RWPE1 (cell line): ENCODE data around the gene LIPC.

ENCODE experiments used
- CTCF ChIA-PET: fragments of 350-600 bp; sonication (Branson Sonifier 250); formaldehyde crosslinking; extraction: SDS; loops from one replicate; lab custom pipeline; 2021; lab: Yijun Ruan, JAX
- POLR2A ChIA-PET: fragments of 400-600 bp; formaldehyde crosslinking; extraction: SDS; loops from one replicate; lab custom pipeline; 2020; ENCODE audit warnings: antibody characterized with exemption; ENCODE audit not compliant: low non-redundant PET; lab: Yijun Ruan, JAX
- DNase-seq: peaks from one replicate; pipeline ENCODE4 v3.0.0; 2012; ENCODE audit warnings: low spot score
- H3K27ac ChIP-seq: fragments of 450-650 bp; 2 replicates; pipeline ENCODE4 v1.5.1; 2017
- TF ChIP-seq, protein P1 (sequence below): fragments of 450-650 bp; conservative IDR thresholded peaks from 2 replicates; pipeline ENCODE4 v1.5.1; 2017; ENCODE audit warnings: low read depth, mild to moderate bottlenecking

The LIPC gene

DNA sequence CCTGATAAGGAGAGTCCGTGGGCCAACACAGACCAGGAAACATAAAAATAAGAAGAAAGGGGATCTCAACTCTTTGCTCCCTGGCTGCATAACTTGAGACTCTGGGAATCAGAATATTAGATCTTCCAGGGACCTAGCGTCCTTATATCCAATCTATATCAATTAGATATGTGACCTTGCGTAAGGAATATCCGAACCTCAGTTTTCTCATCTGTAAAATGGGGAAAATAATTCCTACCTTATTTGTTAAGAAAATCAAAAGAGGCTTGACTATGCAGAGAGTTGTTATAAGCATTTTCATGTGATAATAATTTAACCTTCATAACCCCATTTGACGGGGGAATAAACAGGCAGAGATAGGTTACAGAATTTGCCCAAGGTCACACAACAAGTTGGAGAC is 7.1 kb upstream of the LIPC start:
- no peak for DNase-seq
- TF ChIP-seq, protein P1, sequence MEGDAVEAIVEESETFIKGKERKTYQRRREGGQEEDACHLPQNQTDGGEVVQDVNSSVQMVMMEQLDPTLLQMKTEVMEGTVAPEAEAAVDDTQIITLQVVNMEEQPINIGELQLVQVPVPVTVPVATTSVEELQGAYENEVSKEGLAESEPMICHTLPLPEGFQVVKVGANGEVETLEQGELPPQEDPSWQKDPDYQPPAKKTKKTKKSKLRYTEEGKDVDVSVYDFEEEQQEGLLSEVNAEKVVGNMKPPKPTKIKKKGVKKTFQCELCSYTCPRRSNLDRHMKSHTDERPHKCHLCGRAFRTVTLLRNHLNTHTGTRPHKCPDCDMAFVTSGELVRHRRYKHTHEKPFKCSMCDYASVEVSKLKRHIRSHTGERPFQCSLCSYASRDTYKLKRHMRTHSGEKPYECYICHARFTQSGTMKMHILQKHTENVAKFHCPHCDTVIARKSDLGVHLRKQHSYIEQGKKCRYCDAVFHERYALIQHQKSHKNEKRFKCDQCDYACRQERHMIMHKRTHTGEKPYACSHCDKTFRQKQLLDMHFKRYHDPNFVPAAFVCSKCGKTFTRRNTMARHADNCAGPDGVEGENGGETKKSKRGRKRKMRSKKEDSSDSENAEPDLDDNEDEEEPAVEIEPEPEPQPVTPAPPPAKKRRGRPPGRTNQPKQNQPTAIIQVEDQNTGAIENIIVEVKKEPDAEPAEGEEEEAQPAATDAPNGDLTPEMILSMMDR, result no peak
- CTCF ChIA-PET, result interaction anchor here (0.6 kb wide), 1 partner anchor 451 kb away, joined by 4 read pairs; no protein-coding TSS in a partner anchor
- POLR2A ChIA-PET, result no interaction called here
- no peak overlapping the region for H3K27ac ChIP-seq

- DNase-seq, result no peak
- TF ChIP-seq, protein P1, result no peak
- CTCF ChIA-PET, result no interaction called here
- POLR2A ChIA-PET, result no interaction called here
- no peak overlapping the region for H3K27ac ChIP-seq
Observed at GRCh38 chr15:58425185-58425584, 6.6 kb upstream of the LIPC start.

DNA sequence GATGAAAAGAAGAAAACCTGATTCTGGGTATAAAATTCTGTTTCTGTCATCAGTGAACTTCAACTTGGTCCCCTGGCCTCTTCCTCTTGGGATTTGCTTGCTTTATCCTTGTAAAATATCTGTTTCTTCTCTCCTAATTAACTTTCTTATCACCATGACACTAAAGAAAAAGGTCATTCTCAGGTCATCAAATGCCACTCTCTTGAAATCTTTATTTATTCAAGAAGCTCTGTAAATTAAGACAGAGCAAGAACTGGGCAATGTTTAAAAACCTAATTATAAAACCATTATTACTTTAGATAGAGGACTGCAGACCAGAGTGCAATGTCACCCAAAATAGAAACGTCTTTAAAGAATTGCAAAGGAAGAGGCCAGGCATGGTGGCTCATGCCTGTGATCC is 6.0 kb upstream of the LIPC start:
- H3K27ac ChIP-seq, result no peak overlapping the region
- no peak for DNase-seq
- ChIA-PET POLR2A (no interaction called here), CTCF (interaction anchor here (0.7 kb wide), 1 partner anchor 355 kb away, joined by 3 read pairs; no protein-coding TSS in a partner anchor)
- TF ChIP-seq, protein P1, result no peak

DNA sequence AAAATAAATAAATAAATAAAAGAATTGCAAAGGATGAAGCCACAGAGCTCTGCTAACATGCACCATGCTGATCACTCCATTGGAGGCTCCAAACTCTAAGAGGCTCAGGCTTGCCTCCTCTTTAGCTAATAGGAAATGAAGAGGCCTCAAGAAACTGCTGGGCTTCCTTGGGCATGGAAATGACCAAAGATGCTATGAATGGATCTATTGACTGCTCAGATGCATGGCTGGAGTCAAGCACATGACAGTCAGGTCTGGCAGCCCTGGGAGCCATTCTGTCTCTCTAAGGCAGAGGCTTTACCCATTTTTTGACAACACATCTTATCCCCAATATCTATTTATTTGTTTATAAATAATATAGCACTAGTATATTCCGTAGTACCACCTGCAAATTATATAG is 5.3 kb upstream of the LIPC start:
- TF ChIP-seq, protein P1, result no peak
- H3K27ac ChIP-seq, result no peak overlapping the region
- ChIA-PET POLR2A (no interaction called here), CTCF (interaction anchor here (0.7 kb wide), 1 partner anchor 355 kb away, joined by 3 read pairs; no protein-coding TSS in a partner anchor)
- no peak for DNase-seq

DNA sequence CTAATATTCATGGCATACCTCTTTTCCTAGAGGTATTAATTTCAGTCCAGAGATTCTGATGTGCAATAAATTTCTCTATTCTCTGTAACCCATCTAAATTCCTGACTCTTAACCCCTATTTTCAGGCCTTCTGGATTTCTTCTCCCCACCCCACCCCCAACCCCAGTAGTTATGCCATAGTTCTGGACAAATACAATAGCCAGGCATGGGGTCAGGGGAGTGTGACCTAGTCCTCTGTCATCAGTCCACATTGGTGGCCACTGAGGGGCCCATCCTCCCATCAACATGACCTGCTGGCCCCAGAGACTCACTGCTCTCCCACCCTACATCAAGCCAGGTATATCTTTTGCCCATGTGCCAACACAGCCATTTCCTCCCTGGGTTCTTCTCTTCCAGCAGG is 3.8 kb upstream of the LIPC start:
- DNase-seq, result no peak
- ChIA-PET CTCF (no interaction called here), POLR2A (no interaction called here)
- TF ChIP-seq, protein P1, result no peak
- H3K27ac ChIP-seq, result no peak overlapping the region

DNA sequence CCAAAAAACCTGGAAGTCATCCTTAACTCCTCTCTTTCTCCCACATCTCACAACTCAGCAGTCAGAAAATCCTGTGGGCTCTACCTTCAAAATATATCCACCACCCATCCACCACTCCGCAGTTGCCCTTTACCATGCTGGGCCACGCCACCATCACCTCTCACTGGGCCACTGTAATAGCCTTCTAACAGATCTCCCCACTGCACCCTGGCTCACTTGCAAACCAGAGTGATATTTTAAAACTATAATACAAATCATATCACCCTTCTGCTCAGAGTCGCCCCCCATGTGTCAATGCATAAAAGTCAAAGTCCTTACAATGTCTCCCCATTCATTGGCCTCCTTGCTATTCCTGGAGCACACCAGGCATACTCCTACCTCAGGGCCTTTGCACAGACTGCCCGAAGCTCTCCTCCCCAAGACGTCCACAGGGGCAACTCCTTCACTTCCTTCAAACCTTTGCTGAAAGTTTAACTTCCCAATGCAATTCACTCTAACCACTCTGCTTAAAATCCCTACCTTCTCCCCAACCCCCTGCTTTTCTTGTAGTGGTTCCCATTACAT is 1.5 kb upstream of the LIPC start:
- ChIA-PET POLR2A (interaction anchor here (0.6 kb wide), 1 partner anchor 76 kb away, joined by 3 read pairs; no protein-coding TSS in a partner anchor), CTCF (interaction anchor here (0.7 kb wide), 1 partner anchor 159 kb away, joined by 3 read pairs; no protein-coding TSS in a partner anchor)
- no peak overlapping the region for H3K27ac ChIP-seq
- TF ChIP-seq, protein P1, result no peak
- no peak for DNase-seq
